HepG2 (cell line): ENCODE measurements around the gene C20orf141. TPM values are rescaled to one million over a fixed set of nuclear protein-coding genes. Genes with fewer than 3 reads are reported as not detected.

Experiments
- ETV5 ChIP-seq: IDR thresholded peaks from 2 replicates; pipeline ENCODE4 v1.6.1; 2018; ENCODE audit warnings: missing biosample characterization, missing genetic modification reagents, inconsistent platforms, borderline replicate concordance
- FOXK1 ChIP-seq: sonication (generic); formaldehyde crosslinking; IDR thresholded peaks from 2 replicates; pipeline ENCODE4 v1.4.0; 2020; ENCODE audit warnings: low read depth, missing genetic modification reagents, borderline replicate concordance
- GFI1 ChIP-seq: sonication (generic); formaldehyde crosslinking; IDR thresholded peaks from 2 replicates; pipeline ENCODE4 v1.5.0; 2020; ENCODE audit warnings: missing genetic modification reagents, mild to moderate bottlenecking, borderline replicate concordance
- HCFC1 ChIP-seq: fragments of 150-350 bp; IDR thresholded peaks from 2 replicates; pipeline ENCODE4 v1.6.1; 2014; ENCODE audit warnings: low read depth, low read length
- HNRNPLL ChIP-seq: fragments of 200-400 bp; formaldehyde crosslinking; IDR thresholded peaks from 2 replicates; pipeline ENCODE4 v1.6.1; 2017; ENCODE audit warnings: mild to moderate bottlenecking, low read depth, low read length; ENCODE audit not compliant: poor library complexity, severe bottlenecking
- HNRNPUL1 ChIP-seq: fragments of 200-400 bp; formaldehyde crosslinking; IDR thresholded peaks from 2 replicates; pipeline ENCODE4 v1.6.1; 2017; ENCODE audit warnings: low read depth, mild to moderate bottlenecking, low read length, moderate library complexity
- IKZF4 ChIP-seq: sonication (generic); formaldehyde crosslinking; IDR thresholded peaks from 2 replicates; pipeline ENCODE4 v1.5.1; 2020; ENCODE audit warnings: borderline replicate concordance, mild to moderate bottlenecking, low read depth, missing genetic modification reagents; ENCODE audit errors: not compliant biosample characterization
- KAT7 ChIP-seq: IDR thresholded peaks from 2 replicates; pipeline ENCODE4 v1.6.1; 2018; ENCODE audit warnings: borderline replicate concordance, missing compliant biosample characterization
- KLF16 ChIP-seq, 2 experiments: sonication (generic) in 1 of 2; formaldehyde crosslinking in 1 of 2; IDR thresholded peaks; 2 replicates each; pipeline versions ENCODE4 v1.6.1 to v1.8.0; 2016 to 2023; ENCODE audit warnings: missing genetic modification reagents in 2 of 2, missing compliant biosample characterization in 1 of 2
- MED1 ChIP-seq: sonication (generic); formaldehyde crosslinking; IDR thresholded peaks from 2 replicates; pipeline ENCODE4 v1.4.0; 2020; ENCODE audit warnings: missing genetic modification reagents
- MED8 ChIP-seq: sonication (generic); formaldehyde crosslinking; IDR thresholded peaks from 2 replicates; pipeline ENCODE4 v1.8.1; 2023; ENCODE audit warnings: mild to moderate bottlenecking, missing genetic modification reagents; ENCODE audit not compliant: insufficient replicate concordance
- NCOA2 ChIP-seq: sonication (generic); formaldehyde crosslinking; IDR thresholded peaks from 2 replicates; pipeline ENCODE4 v1.8.0; 2022; ENCODE audit warnings: inconsistent platforms
- NFATC3 ChIP-seq: sonication (generic); formaldehyde crosslinking; IDR thresholded peaks from 2 replicates; pipeline ENCODE4 v1.5.1; 2020; ENCODE audit warnings: mild to moderate bottlenecking, missing genetic modification reagents
- PRMT3 ChIP-seq: sonication (generic); formaldehyde crosslinking; IDR thresholded peaks from 2 replicates; pipeline ENCODE4 v1.8.1; 2022; ENCODE audit warnings: low read depth, mild to moderate bottlenecking, moderate library complexity, missing genetic modification reagents, borderline replicate concordance
- REXO4 ChIP-seq: sonication (generic); formaldehyde crosslinking; IDR thresholded peaks from 2 replicates; pipeline ENCODE4 v1.8.0; 2022; ENCODE audit warnings: missing genetic modification reagents, mild to moderate bottlenecking, borderline replicate concordance
- SIX4 ChIP-seq: sonication (generic); formaldehyde crosslinking; IDR thresholded peaks from 2 replicates; pipeline ENCODE4 v1.4.0; 2020; ENCODE audit warnings: missing genetic modification reagents
- SKI ChIP-seq: fragments of 450-650 bp; IDR thresholded peaks from one replicate; pipeline ENCODE4 v1.6.1; 2018; ENCODE audit warnings: mild to moderate bottlenecking; ENCODE audit not compliant: partially characterized antibody
- SRY ChIP-seq: sonication (generic); formaldehyde crosslinking; IDR thresholded peaks from 2 replicates; pipeline ENCODE4 v1.8.0; 2022; ENCODE audit warnings: mild to moderate bottlenecking, missing genetic modification reagents
- ZNF224 ChIP-seq: sonication (generic); formaldehyde crosslinking; IDR thresholded peaks from 2 replicates; pipeline ENCODE4 v1.5.0; 2020; ENCODE audit warnings: mild to moderate bottlenecking, missing genetic modification reagents
- ZNF337 ChIP-seq: sonication (generic); formaldehyde crosslinking; IDR thresholded peaks from 2 replicates; pipeline ENCODE4 v1.5.1; 2020; ENCODE audit warnings: missing genetic modification reagents, low read depth, mild to moderate bottlenecking, borderline replicate concordance
- ZNF672 ChIP-seq: sonication (generic); formaldehyde crosslinking; IDR thresholded peaks from 2 replicates; pipeline ENCODE4 v1.8.1; 2022; ENCODE audit warnings: missing genetic modification reagents
- ZNF749 ChIP-seq: sonication (generic); formaldehyde crosslinking; IDR thresholded peaks from 2 replicates; pipeline ENCODE4 v1.8.0; 2022; ENCODE audit warnings: mild to moderate bottlenecking, missing genetic modification reagents, moderate library complexity, borderline replicate concordance
- polyA plus RNA-seq, 8 experiments: library from polyadenylated mRNA; depleted of rRNA in 3 of 8; stranded (reverse) in 7 of 8; unstranded in 1 of 8; fragments of >200 nt; fragmentation: Illumina TruSeq in 4 of 8; extraction: Trizol in 4 of 8; gene quantifications; 2 replicates each; pipeline versions ENCODE4 v1.2.1 to v1.2.3, GENCODE V29; 2011 to 2016; ENCODE audit warnings: low read depth in 4 of 8, missing spikeins in 1 of 8, mixed read lengths in 1 of 8; ENCODE audit not compliant: insufficient read depth in 1 of 8
- total RNA-seq, 5 experiments: library from RNA; depleted of rRNA; stranded (reverse); fragments of >200 nt; fragmentation: Illumina TruSeq; extraction: Trizol; gene quantifications; 2 replicates each; pipeline ENCODE4 v1.2.3, GENCODE V29; 2016; ENCODE audit warnings: low read depth in 1 of 5
- TF ChIP-seq, protein P1 (sequence below): sonication (generic); formaldehyde crosslinking; IDR thresholded peaks from 2 replicates; pipeline ENCODE4 v1.5.0; 2020; ENCODE audit warnings: missing genetic modification reagents
- TF ChIP-seq, protein P2 (sequence below): sonication (generic); formaldehyde crosslinking; IDR thresholded peaks from 2 replicates; pipeline ENCODE4 v1.4.0; 2020; ENCODE audit warnings: mild to moderate bottlenecking, missing genetic modification reagents
- TF ChIP-seq, protein P3 (sequence below): sonication (generic); formaldehyde crosslinking; IDR thresholded peaks from 2 replicates; pipeline ENCODE4 v1.4.0; 2020; ENCODE audit warnings: missing genetic modification reagents
- TF ChIP-seq, protein P4 (sequence below): sonication (generic); formaldehyde crosslinking; IDR thresholded peaks from 2 replicates; pipeline ENCODE4 v1.4.0; 2020; ENCODE audit warnings: missing genetic modification reagents

The C20orf141 gene
- total and polyA plus RNA-seq, 2 of the 13 experiments (the other 11 are each of a cell fraction or from before 2014, with no cell fraction given) = not detected

DNA sequence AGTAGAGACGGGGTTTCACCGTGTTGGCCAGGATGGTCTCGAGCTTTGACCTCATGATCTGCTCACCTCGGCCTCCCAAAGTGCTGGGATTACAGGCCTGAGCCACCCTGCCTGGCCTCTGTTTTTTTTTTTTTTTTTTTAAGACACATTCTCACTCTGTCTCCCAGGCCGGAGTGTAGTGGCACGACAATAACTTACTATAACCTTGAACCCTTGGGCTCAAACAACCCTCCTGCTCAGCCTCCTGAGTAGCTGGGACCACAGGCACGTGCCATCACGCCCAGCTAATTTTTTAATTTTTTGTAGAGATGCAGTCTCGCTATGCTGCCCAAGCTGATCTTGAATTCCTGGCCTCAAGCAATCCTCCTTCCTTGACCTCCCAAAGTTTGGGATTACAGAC lies 41.0 kb upstream of the C20orf141 start (continued):
- no peak for TF ChIP-seq SRY (CRISPR knock-in tag)
- no peak for TF ChIP-seq KAT7 (CRISPR knock-in tag)
- TF ChIP-seq REXO4 = no peak
- TF ChIP-seq, protein P1, sequence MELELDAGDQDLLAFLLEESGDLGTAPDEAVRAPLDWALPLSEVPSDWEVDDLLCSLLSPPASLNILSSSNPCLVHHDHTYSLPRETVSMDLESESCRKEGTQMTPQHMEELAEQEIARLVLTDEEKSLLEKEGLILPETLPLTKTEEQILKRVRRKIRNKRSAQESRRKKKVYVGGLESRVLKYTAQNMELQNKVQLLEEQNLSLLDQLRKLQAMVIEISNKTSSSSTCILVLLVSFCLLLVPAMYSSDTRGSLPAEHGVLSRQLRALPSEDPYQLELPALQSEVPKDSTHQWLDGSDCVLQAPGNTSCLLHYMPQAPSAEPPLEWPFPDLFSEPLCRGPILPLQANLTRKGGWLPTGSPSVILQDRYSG (CRISPR knock-in tag) = no peak
- no peak for TF ChIP-seq ETV5 (CRISPR knock-in tag)
- TF ChIP-seq GFI1 = no peak
- TF ChIP-seq HNRNPUL1 = no peak
- no peak for TF ChIP-seq IKZF4 (CRISPR knock-in tag)
- no peak for TF ChIP-seq HCFC1
- TF ChIP-seq, protein P2, sequence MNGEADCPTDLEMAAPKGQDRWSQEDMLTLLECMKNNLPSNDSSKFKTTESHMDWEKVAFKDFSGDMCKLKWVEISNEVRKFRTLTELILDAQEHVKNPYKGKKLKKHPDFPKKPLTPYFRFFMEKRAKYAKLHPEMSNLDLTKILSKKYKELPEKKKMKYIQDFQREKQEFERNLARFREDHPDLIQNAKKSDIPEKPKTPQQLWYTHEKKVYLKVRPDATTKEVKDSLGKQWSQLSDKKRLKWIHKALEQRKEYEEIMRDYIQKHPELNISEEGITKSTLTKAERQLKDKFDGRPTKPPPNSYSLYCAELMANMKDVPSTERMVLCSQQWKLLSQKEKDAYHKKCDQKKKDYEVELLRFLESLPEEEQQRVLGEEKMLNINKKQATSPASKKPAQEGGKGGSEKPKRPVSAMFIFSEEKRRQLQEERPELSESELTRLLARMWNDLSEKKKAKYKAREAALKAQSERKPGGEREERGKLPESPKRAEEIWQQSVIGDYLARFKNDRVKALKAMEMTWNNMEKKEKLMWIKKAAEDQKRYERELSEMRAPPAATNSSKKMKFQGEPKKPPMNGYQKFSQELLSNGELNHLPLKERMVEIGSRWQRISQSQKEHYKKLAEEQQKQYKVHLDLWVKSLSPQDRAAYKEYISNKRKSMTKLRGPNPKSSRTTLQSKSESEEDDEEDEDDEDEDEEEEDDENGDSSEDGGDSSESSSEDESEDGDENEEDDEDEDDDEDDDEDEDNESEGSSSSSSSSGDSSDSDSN (CRISPR knock-in tag) = no peak
- no peak for TF ChIP-seq MED8 (CRISPR knock-in tag)
- no peak for TF ChIP-seq ZNF224 (CRISPR knock-in tag)
- TF ChIP-seq FOXK1 (CRISPR knock-in tag) = no peak
- TF ChIP-seq MED1 = no peak
- TF ChIP-seq ZNF337 (CRISPR knock-in tag) = no peak
- no peak for TF ChIP-seq ZNF672 (CRISPR knock-in tag)
- TF ChIP-seq PRMT3 (CRISPR knock-in tag) = no peak
- TF ChIP-seq NFATC3 (CRISPR knock-in tag) = no peak
- TF ChIP-seq, protein P3, sequence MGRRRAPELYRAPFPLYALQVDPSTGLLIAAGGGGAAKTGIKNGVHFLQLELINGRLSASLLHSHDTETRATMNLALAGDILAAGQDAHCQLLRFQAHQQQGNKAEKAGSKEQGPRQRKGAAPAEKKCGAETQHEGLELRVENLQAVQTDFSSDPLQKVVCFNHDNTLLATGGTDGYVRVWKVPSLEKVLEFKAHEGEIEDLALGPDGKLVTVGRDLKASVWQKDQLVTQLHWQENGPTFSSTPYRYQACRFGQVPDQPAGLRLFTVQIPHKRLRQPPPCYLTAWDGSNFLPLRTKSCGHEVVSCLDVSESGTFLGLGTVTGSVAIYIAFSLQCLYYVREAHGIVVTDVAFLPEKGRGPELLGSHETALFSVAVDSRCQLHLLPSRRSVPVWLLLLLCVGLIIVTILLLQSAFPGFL (CRISPR knock-in tag) = no peak
- TF ChIP-seq, protein P4, sequence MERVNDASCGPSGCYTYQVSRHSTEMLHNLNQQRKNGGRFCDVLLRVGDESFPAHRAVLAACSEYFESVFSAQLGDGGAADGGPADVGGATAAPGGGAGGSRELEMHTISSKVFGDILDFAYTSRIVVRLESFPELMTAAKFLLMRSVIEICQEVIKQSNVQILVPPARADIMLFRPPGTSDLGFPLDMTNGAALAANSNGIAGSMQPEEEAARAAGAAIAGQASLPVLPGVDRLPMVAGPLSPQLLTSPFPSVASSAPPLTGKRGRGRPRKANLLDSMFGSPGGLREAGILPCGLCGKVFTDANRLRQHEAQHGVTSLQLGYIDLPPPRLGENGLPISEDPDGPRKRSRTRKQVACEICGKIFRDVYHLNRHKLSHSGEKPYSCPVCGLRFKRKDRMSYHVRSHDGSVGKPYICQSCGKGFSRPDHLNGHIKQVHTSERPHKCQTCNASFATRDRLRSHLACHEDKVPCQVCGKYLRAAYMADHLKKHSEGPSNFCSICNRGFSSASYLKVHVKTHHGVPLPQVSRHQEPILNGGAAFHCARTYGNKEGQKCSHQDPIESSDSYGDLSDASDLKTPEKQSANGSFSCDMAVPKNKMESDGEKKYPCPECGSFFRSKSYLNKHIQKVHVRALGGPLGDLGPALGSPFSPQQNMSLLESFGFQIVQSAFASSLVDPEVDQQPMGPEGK (CRISPR knock-in tag) = no peak
- no peak for TF ChIP-seq KLF16 (CRISPR knock-in tag; IDR thresholded peaks at IDR 0.05)
- TF ChIP-seq SIX4 = no peak
- no peak for TF ChIP-seq SKI
- no peak for TF ChIP-seq HNRNPLL
- no peak for TF ChIP-seq NCOA2
- TF ChIP-seq ZNF749 (CRISPR knock-in tag) = no peak
